Measurements from ENCODE around the gene TRAPPC14. TPM values are rescaled to one million over a fixed set of nuclear protein-coding genes. Genes with fewer than 3 reads are reported as not detected.

Gene TRAPPC14
- total and polyA plus RNA-seq, 2 of the 13 experiments (the other 11 are each of a cell fraction or from before 2014, with no cell fraction given): 4.7 to 9.6 TPM

- no peak overlapping the region for H2AFZ ChIP-seq (ENCODE audit: low read length)
- H3K27me3 ChIP-seq (ENCODE audit: control insufficient read depth in 1 of 2, insufficient read depth in 2 of 2, low read length in 2 of 2): peaks cover 3 to 32% of the 10 kb centered on the region in 2 experiments
- ATAC-seq: no peak
- H3K9me3 ChIP-seq (ENCODE audit: low read length): no peaks in the 10 kb centered on the region
- WGBS (ENCODE audit: low lambda C conversion rate): 9% methylated on average over 1 of the region's 6 CpGs
- BruUV-seq (replicated peaks): no TSS peak
- H3K9ac ChIP-seq (ENCODE audit: insufficient read depth, low read depth, low read length): no peak overlapping the region
- no peaks in the 10 kb centered on the region for H4K20me1 ChIP-seq (ENCODE audit: insufficient read depth, low read length)
- peaks cover 38% of the 10 kb centered on the region for H3K4me1 ChIP-seq (ENCODE audit: insufficient read depth, low read length)
- no peak overlapping the region for H3K4me3 ChIP-seq (replicated peaks in 1 of 3; ENCODE audit: insufficient read depth in 1 of 3, low read depth in 2 of 3, low read length in 3 of 3)
- intact Hi-C loops (cut with micrococcal nuclease; ENCODE audit: unreplicated experiment): no loop called here
- no peaks in the 10 kb centered on the region for H3K36me3 ChIP-seq (replicated peaks in 1 of 2; ENCODE audit: control insufficient read depth in 1 of 2, insufficient read depth in 2 of 2, low read length in 2 of 2)
- ChIA-PET POLR2A (interaction anchor here (0.7 kb wide), 1 partner anchor 64 kb away, joined by 4 read pairs; no protein-coding TSS in a partner anchor), CTCF (ENCODE audit: low intra/inter-chr PET ratio, low total read pairs) (no interaction called here)
- in situ Hi-C loops (cut with HindIII; ENCODE audit: extremely low pct_ligation_motif_present, low pct_unique_long_range_greater_than_20kb): no loop called here
- no peak overlapping the region for H3K27ac ChIP-seq (ENCODE audit: extremely low read length, insufficient read depth, low read length)
- no peak overlapping the region for H3K4me2 ChIP-seq (ENCODE audit: low read depth, low read length)
- no peak for FAIRE-seq
- no peaks in the 10 kb centered on the region for H3K79me2 ChIP-seq (ENCODE audit: insufficient read depth, low read length)
- DNase-seq (ENCODE audit: low spot score): no peak
- TF ChIP-seq CEBPZ (IDR thresholded peaks at IDR 0.05; ENCODE audit: low read length) (no peak), ZHX1 (CRISPR knock-in tag; IDR thresholded peaks at IDR 0.05; ENCODE audit: low read depth) (no peak), RFXAP (CRISPR knock-in tag; IDR thresholded peaks at IDR 0.05; ENCODE audit: borderline replicate concordance) (no peak), ZNF451 (CRISPR knock-in tag; IDR thresholded peaks at IDR 0.05) (no peak), ATF5 (CRISPR knock-in tag; IDR thresholded peaks at IDR 0.05; ENCODE audit: low read depth) (no peak), ZFP37 (CRISPR knock-in tag; IDR thresholded peaks at IDR 0.05; ENCODE audit: borderline replicate concordance) (no peak), EED (CRISPR knock-in tag; IDR thresholded peaks at IDR 0.05) (no peak), DRAP1 (CRISPR knock-in tag; IDR thresholded peaks at IDR 0.05) (no peak), NFIC (IDR thresholded peaks at IDR 0.05; ENCODE audit: low read length) (no peak), ZNF780A (CRISPR knock-in tag; IDR thresholded peaks at IDR 0.05) (no peak)
These were observed 4.5 kb upstream of the TRAPPC14 start for GRCh38 chr7:100163006-100163531.

All from HepG2 (cell line).